Activated B cell treated with CpG ODN at 0.5 μM for 24 hours (primary cell): Measurements from ENCODE around the gene JAG1. TPM values are rescaled to one million over a fixed set of nuclear protein-coding genes. Genes with fewer than 3 reads are reported as not detected.

Experiments
- ATAC-seq: fragments of 200-7000 bp; cut with Tn5 transposase; one replicate; pipeline ENCODE4 v1.10.0; 2021; ENCODE audit warnings: low read depth, mild to moderate bottlenecking, moderate library complexity
- CTCF ChIA-PET: fragments of 350-600 bp; sonication (Branson Sonifier 250); formaldehyde crosslinking; loops from one replicate; lab custom pipeline; 2021; ENCODE audit warnings: antibody characterized with exemption; lab: Charles Lee
- POLR2A ChIA-PET: fragments of 350-600 bp; sonication (Branson Sonifier 250); formaldehyde crosslinking; loops from one replicate; lab custom pipeline; 2021; ENCODE audit warnings: antibody characterized with exemption; lab: Charles Lee
- DNase-seq: peaks from one replicate; pipeline ENCODE4 v3.0.0; 2022
- H3K27ac Mint-ChIP-seq: one replicate; pipeline ENCODE4 v1.8.0; 2020; ENCODE audit warnings: mixed read lengths
- H3K27me3 Mint-ChIP-seq: one replicate; pipeline ENCODE4 v1.8.0; 2021; ENCODE audit warnings: mixed read lengths
- H3K36me3 Mint-ChIP-seq: one replicate; pipeline ENCODE4 v1.8.0; 2021; ENCODE audit warnings: low read depth, mixed read lengths
- H3K4me1 Mint-ChIP-seq: one replicate; pipeline ENCODE4 v1.8.0; 2021; ENCODE audit warnings: mixed read lengths
- H3K4me3 Mint-ChIP-seq: one replicate; pipeline ENCODE4 v1.8.0; 2020; ENCODE audit warnings: mild to moderate bottlenecking, mixed read lengths
- H3K9me3 Mint-ChIP-seq: one replicate; pipeline ENCODE4 v1.8.0; 2020; ENCODE audit warnings: mixed read lengths
- CTCF ChIP-seq: fragments of 200-600 bp; IDR thresholded peaks from one replicate; pipeline ENCODE4 v1.8.0; 2022; ENCODE audit warnings: antibody characterized with exemption, mild to moderate bottlenecking
- intact Hi-C: fragments of 100-400 bp; cut with micrococcal nuclease; formaldehyde crosslinking; loops from one replicate; pipeline ENCODE4 v1.15.1; 2024
- total RNA-seq: library from RNA; stranded (reverse); gene quantifications from 2 replicates; pipeline ENCODE4 v1.2.3, GENCODE V29; 2022

Gene JAG1
- total RNA-seq, 1 donor from 2014 or later: not detected

DNA sequence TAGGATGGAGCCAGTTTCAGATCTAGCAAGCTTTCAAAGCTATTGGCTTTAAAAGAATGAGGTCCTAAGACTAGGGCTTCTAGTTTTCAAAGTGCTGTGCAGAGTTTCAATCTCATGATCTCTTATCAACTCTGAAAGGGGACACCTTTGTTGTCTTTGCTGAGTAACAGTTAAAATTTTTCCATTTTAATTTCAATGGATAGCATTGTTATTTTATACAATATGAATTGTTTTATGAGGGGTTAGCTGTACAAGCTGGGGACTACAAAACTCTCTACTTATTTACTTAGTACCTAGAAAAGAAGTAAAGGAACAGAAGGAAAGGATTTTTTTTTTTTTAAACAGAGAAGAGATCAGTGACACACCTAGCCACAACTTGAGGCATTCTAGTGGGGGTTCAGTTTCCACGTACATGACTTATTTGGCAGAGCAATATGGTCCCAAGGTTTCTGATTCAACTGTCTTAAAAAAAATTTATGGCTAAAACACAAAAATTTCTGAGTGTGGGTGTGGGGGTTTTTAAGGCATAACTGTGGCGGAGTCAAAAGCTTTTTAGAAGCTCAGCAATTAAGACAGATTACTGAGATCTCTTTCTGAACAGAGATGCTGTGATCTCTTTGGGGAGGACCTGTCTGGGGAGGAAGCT, 46.1 kb upstream of the JAG1 start:
- Mint-ChIP-seq H3K36me3 (no peaks in the 10 kb centered on the region), H3K27me3 (no peaks in the 10 kb centered on the region), H3K9me3 (no peaks in the 10 kb centered on the region), H3K4me3 (no peak overlapping the region), H3K27ac (no peak overlapping the region), H3K4me1 (no peaks in the 10 kb centered on the region)
- POLR2A ChIA-PET: no interaction called here
- ATAC-seq (no peak), DNase-seq (no peak)
- intact Hi-C loops: no loop called here
- CTCF ChIA-PET: no interaction called here
- TF ChIP-seq CTCF: no peak

DNA sequence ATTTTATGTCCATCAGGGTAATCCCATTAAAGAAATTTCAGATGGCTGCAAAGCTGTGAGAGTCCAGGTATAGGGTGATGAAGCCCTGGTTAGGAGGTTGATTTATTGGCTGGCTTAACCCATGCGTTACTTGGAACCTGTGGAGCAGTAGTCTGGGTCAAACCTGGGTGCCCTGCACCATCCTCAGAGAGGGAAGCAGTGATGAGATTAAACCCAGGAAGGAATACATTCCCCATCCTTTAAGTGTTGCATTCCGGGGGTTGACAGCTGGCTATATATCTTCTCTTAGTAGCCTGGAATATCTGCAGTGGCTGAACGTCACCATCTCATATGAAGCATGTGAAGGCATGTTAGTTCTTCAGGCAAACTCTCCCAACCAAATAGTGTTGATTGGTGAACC, 44.9 kb upstream of the JAG1 start:
- H3K9me3 Mint-ChIP-seq: no peaks in the 10 kb centered on the region
- ATAC-seq: no peak
- no peak for TF ChIP-seq CTCF
- H3K27me3 Mint-ChIP-seq: no peaks in the 10 kb centered on the region
- POLR2A ChIA-PET: no interaction called here
- H3K36me3 Mint-ChIP-seq: no peaks in the 10 kb centered on the region
- H3K27ac Mint-ChIP-seq: no peak overlapping the region
- no peak for DNase-seq
- no peaks in the 10 kb centered on the region for H3K4me1 Mint-ChIP-seq
- CTCF ChIA-PET: no interaction called here
- H3K4me3 Mint-ChIP-seq: no peak overlapping the region
- intact Hi-C loops: no loop called here

GRCh38 chr20:10716855-10717254, 43.1 kb upstream of the JAG1 start:
- H3K27ac Mint-ChIP-seq: no peak overlapping the region
- H3K27me3 Mint-ChIP-seq: no peaks in the 10 kb centered on the region
- ChIA-PET POLR2A (no interaction called here), CTCF (no interaction called here)
- no peaks in the 10 kb centered on the region for H3K36me3 Mint-ChIP-seq
- ATAC-seq (no peak), DNase-seq (no peak)
- H3K4me1 Mint-ChIP-seq: no peaks in the 10 kb centered on the region
- H3K4me3 Mint-ChIP-seq: no peak overlapping the region
- TF ChIP-seq CTCF: no peak
- intact Hi-C loops: no loop called here
- no peaks in the 10 kb centered on the region for H3K9me3 Mint-ChIP-seq

- intact Hi-C loops: no loop called here
- no peak for TF ChIP-seq CTCF
- Mint-ChIP-seq H3K4me3 (no peak overlapping the region), H3K27ac (no peak overlapping the region), H3K4me1 (no peaks in the 10 kb centered on the region), H3K9me3 (no peaks in the 10 kb centered on the region), H3K27me3 (no peaks in the 10 kb centered on the region), H3K36me3 (no peaks in the 10 kb centered on the region)
- DNase-seq (no peak), ATAC-seq (no peak)
- ChIA-PET CTCF (no interaction called here), POLR2A (no interaction called here)
Observed at GRCh38 chr20:10715035-10715434, 41.2 kb upstream of the JAG1 start.

- Mint-ChIP-seq H3K27me3 (no peaks in the 10 kb centered on the region), H3K9me3 (no peaks in the 10 kb centered on the region), H3K4me3 (no peak overlapping the region), H3K27ac (no peak overlapping the region), H3K36me3 (no peaks in the 10 kb centered on the region), H3K4me1 (no peaks in the 10 kb centered on the region)
- DNase-seq: no peak
- no peak for TF ChIP-seq CTCF
- ChIA-PET POLR2A (no interaction called here), CTCF (no interaction called here)
- intact Hi-C loops: no loop called here
- ATAC-seq: no peak
Observed at GRCh38 chr20:10714236-10714975, 40.6 kb upstream of the JAG1 start.
